Liver (tissue), 9 donors: ENCODE measurements around the gene VMAC. TPM values are rescaled to one million over a fixed set of nuclear protein-coding genes. Genes with fewer than 3 reads are reported as not detected.

Experiments used
- DNase-seq: peaks from one replicate; pipeline ENCODE4 v3.0.0-alpha.2; 2017; ENCODE audit warnings: low spot score
- H3K27ac ChIP-seq, 2 donors: one replicate each; pipeline ENCODE4 v1.7.0; 2013; ENCODE audit warnings: inconsistent platforms in 2 of 2, low read length in 2 of 2, control low read depth in 1 of 2, low read depth in 1 of 2, mild to moderate bottlenecking in 1 of 2
- H3K27me3 ChIP-seq, 4 donors: one replicate each; pipeline versions ENCODE4 v1.6.1 to v1.7.0; 2013; ENCODE audit warnings: low read length in 3 of 4, inconsistent platforms in 1 of 4, mild to moderate bottlenecking in 1 of 4, moderate library complexity in 1 of 4; ENCODE audit not compliant: control insufficient read depth in 4 of 4, insufficient read depth in 4 of 4
- H3K36me3 ChIP-seq, 4 donors: one replicate each; pipeline versions ENCODE4 v1.6.1 to v1.7.0; 2013; ENCODE audit warnings: low read length in 3 of 4, mild to moderate bottlenecking in 3 of 4, low read depth in 1 of 4, moderate library complexity in 1 of 4; ENCODE audit not compliant: control insufficient read depth in 4 of 4, insufficient read depth in 3 of 4
- H3K4me1 ChIP-seq, 4 donors: one replicate each; pipeline versions ENCODE4 v1.6.1 to v1.7.0; 2013; ENCODE audit warnings: low read length in 3 of 4, mild to moderate bottlenecking in 3 of 4, moderate library complexity in 1 of 4; ENCODE audit not compliant: control insufficient read depth in 4 of 4, insufficient read depth in 4 of 4
- H3K4me3 ChIP-seq, 3 donors: one replicate each; pipeline versions ENCODE4 v1.6.1 to v1.7.0; 2013; ENCODE audit warnings: low read length in 3 of 3, control low read depth in 1 of 3, low read depth in 1 of 3, mild to moderate bottlenecking in 1 of 3
- H3K9ac ChIP-seq, 2 donors: one replicate each; pipeline ENCODE4 v1.7.0; 2013; ENCODE audit warnings: low read length in 2 of 2, mild to moderate bottlenecking in 2 of 2, moderate library complexity in 2 of 2, control low read depth in 1 of 2, low read depth in 1 of 2
- H3K9me3 ChIP-seq, 4 donors: one replicate each; pipeline versions ENCODE4 v1.6.1 to v1.7.0; 2013; ENCODE audit warnings: low read length in 3 of 4; ENCODE audit not compliant: control insufficient read depth in 4 of 4
- ATF3 ChIP-seq: IDR thresholded peaks from 2 replicates; pipeline ENCODE4 v1.6.1; 2016; ENCODE audit warnings: antibody characterized with exemption
- CTCF ChIP-seq: fragments of 150-350 bp; IDR thresholded peaks from 2 replicates; pipeline ENCODE4 v1.5.1; 2017; ENCODE audit warnings: improper control_type of control experiment, low read depth, low read length; ENCODE audit not compliant: missing input control
- EGR1 ChIP-seq, 2 donors: IDR thresholded peaks; 2 replicates each; pipeline ENCODE4 v1.6.1; 2016 to 2018; ENCODE audit warnings: antibody characterized with exemption in 2 of 2, low read depth in 2 of 2
- FOXA1 ChIP-seq: IDR thresholded peaks from 2 replicates; pipeline ENCODE4 v1.6.1; 2016; ENCODE audit warnings: antibody characterized with exemption
- FOXA2 ChIP-seq: IDR thresholded peaks from 2 replicates; pipeline ENCODE4 v1.6.1; 2016; ENCODE audit warnings: antibody characterized with exemption
- GABPA ChIP-seq, 2 donors: IDR thresholded peaks in 1 of 2; conservative IDR thresholded peaks in 1 of 2; 2 replicates each; pipeline ENCODE4 v1.6.1; 2016; ENCODE audit warnings: antibody characterized with exemption in 2 of 2, mild to moderate bottlenecking in 1 of 2, moderate library complexity in 1 of 2
- HNF4A ChIP-seq, 2 donors: conservative IDR thresholded peaks; 2 replicates each; pipeline ENCODE4 v1.6.1; 2016; ENCODE audit warnings: antibody characterized with exemption in 2 of 2, mild to moderate bottlenecking in 2 of 2
- HNF4G ChIP-seq: IDR thresholded peaks from 2 replicates; pipeline ENCODE4 v1.6.1; 2016; ENCODE audit warnings: antibody characterized with exemption
- JUND ChIP-seq, 2 donors: IDR thresholded peaks; 2 replicates each; pipeline ENCODE4 v1.6.1; 2016; ENCODE audit warnings: antibody characterized with exemption in 2 of 2
- MAX ChIP-seq: IDR thresholded peaks from 2 replicates; pipeline ENCODE4 v1.6.1; 2016; ENCODE audit warnings: antibody characterized with exemption
- NR2F2 ChIP-seq: IDR thresholded peaks from 2 replicates; pipeline ENCODE4 v1.6.1; 2016; ENCODE audit warnings: antibody characterized with exemption
- RAD21 ChIP-seq, 2 donors: IDR thresholded peaks; 2 replicates each; pipeline ENCODE4 v1.6.1; 2016; ENCODE audit warnings: antibody characterized with exemption in 2 of 2, mild to moderate bottlenecking in 2 of 2
- REST ChIP-seq: IDR thresholded peaks from 2 replicates; pipeline ENCODE4 v1.6.1; 2016; ENCODE audit warnings: antibody characterized with exemption, mild to moderate bottlenecking
- RXRA ChIP-seq, 2 donors: IDR thresholded peaks; 2 replicates each; pipeline ENCODE4 v1.6.1; 2017 to 2018; ENCODE audit warnings: antibody characterized with exemption in 2 of 2, mild to moderate bottlenecking in 1 of 2
- SP1 ChIP-seq: IDR thresholded peaks from 2 replicates; pipeline ENCODE4 v1.6.1; 2018; ENCODE audit warnings: antibody characterized with exemption, mild to moderate bottlenecking
- YY1 ChIP-seq: IDR thresholded peaks from 2 replicates; pipeline ENCODE4 v1.6.1; 2016; ENCODE audit warnings: antibody characterized with exemption, mild to moderate bottlenecking
- ZBTB33 ChIP-seq: IDR thresholded peaks from 2 replicates; pipeline ENCODE4 v1.6.1; 2016; ENCODE audit warnings: antibody characterized with exemption
- WGBS: extraction: QIAGEN DNeasy Blood & Tissue Kit; methylation state at CpG from one replicate; pipeline ENCODE4 v1.1.7; 2013; 5-methylcytosine and 5-hydroxymethylcytosine counted together
- polyA plus RNA-seq, 2 donors: library from polyadenylated mRNA; stranded (reverse) in 1 of 2; unstranded in 1 of 2; fragments of 200-250 nt in 1 of 2; fragments of >200 nt in 1 of 2; fragmentation: Nextera tagmentation in 1 of 2; extraction: Ambion mirVana in 1 of 2; gene quantifications; one replicate each; pipeline versions ENCODE4 v1.2.1 to v1.2.3, GENCODE V29; 2013 to 2015
- total RNA-seq, 2 donors: library from RNA; depleted of rRNA; stranded (reverse); fragments of >200 nt; gene quantifications; one replicate each; pipeline ENCODE4 v1.2.3, GENCODE V29; 2014
- donor health status: healthy.
- donor health status: healthy.
- donor health status: healthy.
- donor health status: healthy.
- donor health status: healthy.

Gene VMAC
- total and polyA plus RNA-seq, 4 donors: 1.2 to 7.7 (median 2.6) TPM

GRCh38 chr19:5953680-5954213 is 49.1 kb downstream of the VMAC start:
- no peaks in the 10 kb centered on the region for H3K27me3 ChIP-seq
- H3K4me1 ChIP-seq: peaks cover 13 to 69% (median 46%) of the 10 kb centered on the region in 4 donors
- WGBS: 80% methylated on average over 17 of the region's 17 CpGs
- H3K4me3 ChIP-seq: no peak overlapping the region
- DNase-seq: no peak
- peak overlapping the region; percentile 3 to 39 for H3K27ac ChIP-seq
- peaks cover 0 to 4% (median 0%) of the 10 kb centered on the region in 4 donors for H3K36me3 ChIP-seq
- TF ChIP-seq EGR1 (IDR thresholded peaks at IDR 0.05; ENCODE audit: low read depth in 2 of 2) (no peak), YY1 (no peak), SP1 (no peak), FOXA2 (no peak), MAX (no peak), JUND (IDR thresholded peaks at IDR 0.05) (no peak), RAD21 (IDR thresholded peaks at IDR 0.05) (no peak)
- no peak overlapping the region for H3K9ac ChIP-seq
- H3K9me3 ChIP-seq: no peaks in the 10 kb centered on the region

GRCh38 chr19:5954293-5954692 is 49.6 kb downstream of the VMAC start:
- peaks cover 18 to 69% (median 42%) of the 10 kb centered on the region in 4 donors for H3K4me1 ChIP-seq
- no peaks in the 10 kb centered on the region for H3K9me3 ChIP-seq
- H3K36me3 ChIP-seq: peaks cover 0 to 4% (median 0%) of the 10 kb centered on the region in 4 donors
- peak overlapping the region; percentile 11 to 39 for H3K27ac ChIP-seq
- 60% methylated on average over 6 of the region's 6 CpGs for WGBS
- no peak overlapping the region for H3K9ac ChIP-seq
- DNase-seq: no peak
- no peak overlapping the region for H3K4me3 ChIP-seq
- no peak for TF ChIP-seq HNF4G
- no peak for TF ChIP-seq GABPA (IDR thresholded peaks at IDR 0.05 in 1 of 2, conservative IDR thresholded peaks at IDR 0.05 in 1 of 2)
- H3K27me3 ChIP-seq: no peaks in the 10 kb centered on the region

- no peak overlapping the region for H3K9ac ChIP-seq
- DNase-seq: no peak
- no peak overlapping the region for H3K4me3 ChIP-seq
- no peaks in the 10 kb centered on the region for H3K36me3 ChIP-seq
- H3K27ac ChIP-seq: no peak overlapping the region
- WGBS: 88% methylated on average over 3 of the region's 3 CpGs
- no peak for TF ChIP-seq ATF3
- TF ChIP-seq HNF4A (conservative IDR thresholded peaks at IDR 0.05): no peak
- no peak for TF ChIP-seq NR2F2
- no peak for TF ChIP-seq FOXA2
- TF ChIP-seq EGR1 (IDR thresholded peaks at IDR 0.05; ENCODE audit: low read depth in 2 of 2): no peak
- TF ChIP-seq HNF4G: no peak
- TF ChIP-seq RXRA (IDR thresholded peaks at IDR 0.05): no peak
- TF ChIP-seq SP1: no peak
- TF ChIP-seq GABPA (IDR thresholded peaks at IDR 0.05 in 1 of 2, conservative IDR thresholded peaks at IDR 0.05 in 1 of 2): no peak
- no peak for TF ChIP-seq JUND (IDR thresholded peaks at IDR 0.05)
- no peak for TF ChIP-seq ZBTB33
- TF ChIP-seq CTCF: no peak
- no peak for TF ChIP-seq FOXA1
- no peak for TF ChIP-seq REST
- no peak for TF ChIP-seq YY1
- TF ChIP-seq MAX: no peak
- no peak for TF ChIP-seq RAD21 (IDR thresholded peaks at IDR 0.05)
- no peaks in the 10 kb centered on the region for H3K9me3 ChIP-seq
- H3K4me1 ChIP-seq: peaks cover 23 to 71% (median 42%) of the 10 kb centered on the region in 4 donors
- no peaks in the 10 kb centered on the region for H3K27me3 ChIP-seq
Measured at GRCh38 chr19:5955636-5955935, 50.9 kb downstream of the VMAC start.
